Measurements from ENCODE around the gene PGBD4. TPM values are rescaled to one million over a fixed set of nuclear protein-coding genes. Genes with fewer than 3 reads are reported as not detected.

Gene PGBD4
- total and polyA plus RNA-seq, 7 donors, result under 0.01 to 1.4 (median 1.3) TPM

- no peaks in the 10 kb centered on the region for H3K4me1 ChIP-seq
- no peak overlapping the region for H3K4me3 ChIP-seq
- WGBS, 2 donors, result 66 to 76% methylated on average over 5 of the region's 5 CpGs
- H3K9me3 ChIP-seq, result no peaks in the 10 kb centered on the region
- no peak overlapping the region for H3K27ac ChIP-seq
- no peaks in the 10 kb centered on the region for H3K36me3 ChIP-seq
- peak in 2 of 4 experiments; percentile 10 to 38 for TF ChIP-seq CTCF (IDR thresholded peaks at IDR 0.05)
- no peak for TF ChIP-seq POLR2AphosphoS5 (IDR thresholded peaks at IDR 0.05)
- H3K27me3 ChIP-seq, result peaks cover 0 to 5% (median 0%) of the 10 kb centered on the region in 3 donors
- DNase-seq, result no peak
- intact Hi-C loops (cut with DNase I), result loop anchor here (10.0 kb wide), 1 partner anchor 475 kb away; the partner anchor contains the start of gene GOLGA8B
Measured at GRCh38 chr15:34109797-34110663, 8.1 kb downstream of the PGBD4 start.

GRCh38 chr15:34111488-34111887 is 9.6 kb downstream of the PGBD4 start:
- no peak for DNase-seq
- TF ChIP-seq CTCF (IDR thresholded peaks at IDR 0.05) (no peak), EP300 (IDR thresholded peaks at IDR 0.05) (no peak), POLR2A (IDR thresholded peaks at IDR 0.05) (no peak), POLR2AphosphoS5 (IDR thresholded peaks at IDR 0.05) (no peak)
- 63 to 75% methylated on average over 6 of the region's 6 CpGs for WGBS, 2 donors
- Histone ChIP-seq H3K4me3 (no peak overlapping the region), H3K27ac (no peak overlapping the region), H3K9me3 (no peaks in the 10 kb centered on the region), H3K4me1 (no peaks in the 10 kb centered on the region), H3K27me3 (peaks cover 0 to 11% (median 0%) of the 10 kb centered on the region in 3 donors), H3K36me3 (no peaks in the 10 kb centered on the region)
- intact Hi-C loops (cut with DNase I), result no loop called here

- Histone ChIP-seq H3K4me1 (no peaks in the 10 kb centered on the region), H3K4me3 (no peak overlapping the region), H3K36me3 (no peaks in the 10 kb centered on the region), H3K9me3 (no peaks in the 10 kb centered on the region), H3K27ac (no peak overlapping the region), H3K27me3 (peaks cover 0 to 20% (median 0%) of the 10 kb centered on the region in 3 donors)
- no peak for DNase-seq
- intact Hi-C loops (cut with DNase I), result no loop called here
- no peak for TF ChIP-seq POLR2AphosphoS5 (IDR thresholded peaks at IDR 0.05)
- TF ChIP-seq EP300 (IDR thresholded peaks at IDR 0.05), result no peak
- TF ChIP-seq POLR2A (IDR thresholded peaks at IDR 0.05), result no peak
- TF ChIP-seq CTCF (IDR thresholded peaks at IDR 0.05), result no peak
- 50% methylated on average over 2 of the region's 2 CpGs for WGBS, 2 donors
Measured at GRCh38 chr15:34114215-34114614, 12.3 kb downstream of the PGBD4 start.

GRCh38 chr15:34114739-34115138 is 12.9 kb downstream of the PGBD4 start:
- H3K4me1 ChIP-seq, result no peaks in the 10 kb centered on the region

More at GRCh38 chr15:34114739-34115138, 12.9 kb downstream of the PGBD4 start:
- no peaks in the 10 kb centered on the region for H3K9me3 ChIP-seq
- WGBS, 2 donors, result 88 to 91% methylated on average over 3 of the region's 3 CpGs
- no peak overlapping the region for H3K27ac ChIP-seq
- H3K4me3 ChIP-seq, result no peak overlapping the region
- intact Hi-C loops (cut with DNase I), result no loop called here
- DNase-seq, result no peak
- TF ChIP-seq CTCF (IDR thresholded peaks at IDR 0.05) (no peak), EP300 (IDR thresholded peaks at IDR 0.05) (no peak), POLR2A (IDR thresholded peaks at IDR 0.05) (no peak), POLR2AphosphoS5 (IDR thresholded peaks at IDR 0.05) (no peak)
- peaks cover 0 to 21% (median 0%) of the 10 kb centered on the region in 3 donors for H3K27me3 ChIP-seq
- no peaks in the 10 kb centered on the region for H3K36me3 ChIP-seq

Measured in sigmoid colon (tissue), 7 donors.